ENCODE measurements around the gene AIRE. TPM values are rescaled to one million over a fixed set of nuclear protein-coding genes. Genes with fewer than 3 reads are reported as not detected.

Gene AIRE
- total RNA-seq, 2 donors from 2014 or later = not detected

DNA sequence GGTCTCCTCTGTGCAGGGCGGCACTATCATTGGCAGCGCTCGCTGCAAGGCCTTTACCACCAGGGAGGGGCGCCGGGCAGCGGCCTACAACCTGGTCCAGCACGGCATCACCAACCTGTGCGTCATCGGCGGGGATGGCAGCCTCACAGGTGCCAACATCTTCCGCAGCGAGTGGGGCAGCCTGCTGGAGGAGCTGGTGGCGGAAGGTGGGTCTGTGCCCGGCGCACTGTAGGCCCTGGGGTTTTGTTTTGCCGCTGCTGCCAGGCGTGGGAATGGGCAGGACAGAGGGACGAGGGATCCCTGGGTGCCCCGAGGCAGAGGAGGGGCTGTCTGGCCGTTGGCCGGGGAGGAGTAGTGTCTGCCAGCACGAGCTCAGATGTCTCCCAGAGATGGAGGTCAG is 26.4 kb downstream of the AIRE start:
- no peak overlapping the region for H3K27ac ChIP-seq
- H3K4me3 ChIP-seq = no peak overlapping the region
- intact Hi-C loops (cut with DNase I) = no loop called here
- DNase-seq (ENCODE audit: low spot score) = no peak
- H3K27me3 ChIP-seq (replicated peaks; ENCODE audit: insufficient read depth) = no peaks in the 10 kb centered on the region
- TF ChIP-seq, protein P1, sequence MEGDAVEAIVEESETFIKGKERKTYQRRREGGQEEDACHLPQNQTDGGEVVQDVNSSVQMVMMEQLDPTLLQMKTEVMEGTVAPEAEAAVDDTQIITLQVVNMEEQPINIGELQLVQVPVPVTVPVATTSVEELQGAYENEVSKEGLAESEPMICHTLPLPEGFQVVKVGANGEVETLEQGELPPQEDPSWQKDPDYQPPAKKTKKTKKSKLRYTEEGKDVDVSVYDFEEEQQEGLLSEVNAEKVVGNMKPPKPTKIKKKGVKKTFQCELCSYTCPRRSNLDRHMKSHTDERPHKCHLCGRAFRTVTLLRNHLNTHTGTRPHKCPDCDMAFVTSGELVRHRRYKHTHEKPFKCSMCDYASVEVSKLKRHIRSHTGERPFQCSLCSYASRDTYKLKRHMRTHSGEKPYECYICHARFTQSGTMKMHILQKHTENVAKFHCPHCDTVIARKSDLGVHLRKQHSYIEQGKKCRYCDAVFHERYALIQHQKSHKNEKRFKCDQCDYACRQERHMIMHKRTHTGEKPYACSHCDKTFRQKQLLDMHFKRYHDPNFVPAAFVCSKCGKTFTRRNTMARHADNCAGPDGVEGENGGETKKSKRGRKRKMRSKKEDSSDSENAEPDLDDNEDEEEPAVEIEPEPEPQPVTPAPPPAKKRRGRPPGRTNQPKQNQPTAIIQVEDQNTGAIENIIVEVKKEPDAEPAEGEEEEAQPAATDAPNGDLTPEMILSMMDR (IDR thresholded peaks at IDR 0.05) = no peak
- TF ChIP-seq POLR2AphosphoS5 (IDR thresholded peaks at IDR 0.05) = no peak
- no peak for TF ChIP-seq POLR2A (IDR thresholded peaks at IDR 0.05)
- peaks cover 14 to 16% of the 10 kb centered on the region in 2 donors for H3K36me3 ChIP-seq
- H3K9me3 ChIP-seq = no peaks in the 10 kb centered on the region
- H3K4me1 ChIP-seq (replicated peaks) = no peaks in the 10 kb centered on the region
- 89% methylated on average over 22 of the region's 22 CpGs for WGBS

DNA sequence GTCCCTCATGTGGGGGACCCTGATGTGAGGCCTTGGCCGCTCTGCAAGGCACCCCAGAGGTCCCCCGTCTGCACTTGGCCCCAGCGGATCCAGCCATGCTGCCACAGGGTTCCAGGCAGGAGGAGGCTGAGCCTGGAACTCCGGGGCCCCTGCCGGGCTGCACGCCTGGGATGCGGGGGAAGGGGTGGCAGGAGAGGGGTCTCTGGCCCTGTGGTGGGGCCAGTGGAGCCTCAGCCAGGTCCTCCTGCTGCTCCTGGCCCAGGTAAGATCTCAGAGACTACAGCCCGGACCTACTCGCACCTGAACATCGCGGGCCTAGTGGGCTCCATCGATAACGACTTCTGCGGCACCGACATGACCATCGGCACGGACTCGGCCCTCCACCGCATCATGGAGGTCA is 27.0 kb downstream of the AIRE start:
- H3K27ac ChIP-seq = no peak overlapping the region
- DNase-seq (ENCODE audit: low spot score) = no peak
- no peaks in the 10 kb centered on the region for H3K4me1 ChIP-seq (replicated peaks)
- TF ChIP-seq POLR2A (IDR thresholded peaks at IDR 0.05) (no peak), POLR2AphosphoS5 (IDR thresholded peaks at IDR 0.05) (no peak)
- TF ChIP-seq, protein P1 (IDR thresholded peaks at IDR 0.05) = no peak
- 93% methylated on average over 19 of the region's 19 CpGs for WGBS
- H3K27me3 ChIP-seq (replicated peaks; ENCODE audit: insufficient read depth) = no peaks in the 10 kb centered on the region
- H3K4me3 ChIP-seq = no peak overlapping the region
- peaks cover 14 to 16% of the 10 kb centered on the region in 2 donors for H3K36me3 ChIP-seq
- H3K9me3 ChIP-seq = no peaks in the 10 kb centered on the region
- intact Hi-C loops (cut with DNase I) = no loop called here

DNA sequence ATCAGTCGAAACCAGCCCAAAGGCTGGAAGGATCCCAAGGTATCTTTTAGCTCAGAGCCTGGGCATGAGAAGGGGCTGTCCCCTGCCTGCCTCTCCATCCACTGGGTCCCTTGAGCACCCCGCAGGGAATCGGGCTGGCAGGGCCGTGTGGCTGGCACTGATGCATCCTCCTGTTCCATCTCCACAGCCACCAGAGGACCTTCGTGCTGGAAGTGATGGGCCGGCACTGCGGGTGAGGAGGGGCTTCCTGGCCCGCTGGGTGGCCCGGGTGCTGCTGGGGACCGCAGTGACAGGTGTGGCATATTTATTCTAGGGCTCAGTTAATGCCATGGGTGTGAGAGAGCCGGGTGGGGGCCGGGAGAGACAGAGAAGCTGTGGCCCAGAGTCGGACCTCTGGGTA is 27.8 kb downstream of the AIRE start:
- Histone ChIP-seq H3K9me3 (no peaks in the 10 kb centered on the region), H3K36me3 (peaks cover 14 to 16% of the 10 kb centered on the region in 2 donors), H3K4me3 (no peak overlapping the region), H3K4me1 (replicated peaks) (no peaks in the 10 kb centered on the region), H3K27me3 (replicated peaks; ENCODE audit: insufficient read depth) (no peaks in the 10 kb centered on the region), H3K27ac (no peak overlapping the region)
- TF ChIP-seq POLR2AphosphoS5 (IDR thresholded peaks at IDR 0.05) (no peak), POLR2A (IDR thresholded peaks at IDR 0.05) (no peak)
- TF ChIP-seq, protein P1 (IDR thresholded peaks at IDR 0.05) = no peak
- no peak for DNase-seq (ENCODE audit: low spot score)
- 81% methylated on average over 13 of the region's 13 CpGs for WGBS
- intact Hi-C loops (cut with DNase I) = no loop called here

- Histone ChIP-seq H3K27ac (no peak overlapping the region), H3K9me3 (no peaks in the 10 kb centered on the region), H3K27me3 (replicated peaks; ENCODE audit: insufficient read depth) (no peaks in the 10 kb centered on the region), H3K4me1 (replicated peaks) (no peaks in the 10 kb centered on the region), H3K36me3 (peaks cover 14 to 16% of the 10 kb centered on the region in 2 donors), H3K4me3 (no peak overlapping the region)
- intact Hi-C loops (cut with DNase I) = no loop called here
- no peak for DNase-seq (ENCODE audit: low spot score)
- WGBS = 86% methylated on average over 15 of the region's 15 CpGs
- TF ChIP-seq POLR2A (IDR thresholded peaks at IDR 0.05) = no peak
- no peak for TF ChIP-seq POLR2AphosphoS5 (IDR thresholded peaks at IDR 0.05)
- TF ChIP-seq, protein P1 (IDR thresholded peaks at IDR 0.05) = no peak
Observed at GRCh38 chr21:44314128-44314527, 28.5 kb downstream of the AIRE start.

DNA sequence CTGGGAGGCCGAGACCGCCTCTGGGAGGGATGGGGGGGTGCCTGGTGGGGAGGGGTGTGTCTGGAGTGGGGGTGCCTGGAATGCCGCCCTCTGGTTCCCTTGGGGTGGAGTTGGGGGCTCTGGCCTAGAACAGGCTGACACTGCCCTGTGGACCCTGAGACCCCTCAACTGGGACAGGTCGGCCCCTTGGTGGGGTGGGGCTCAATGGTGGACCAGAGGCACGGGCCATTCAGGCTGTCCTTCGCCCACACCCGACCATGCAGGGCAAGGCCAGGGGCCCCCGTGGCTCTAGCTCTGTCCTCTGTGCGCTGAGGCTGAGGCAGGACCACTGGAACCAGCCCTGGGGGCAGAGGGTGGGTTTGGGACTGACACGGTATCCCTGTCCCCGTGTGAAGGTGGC is 28.9 kb downstream of the AIRE start:
- intact Hi-C loops (cut with DNase I) = no loop called here
- peaks cover 16 to 18% of the 10 kb centered on the region in 2 donors for H3K36me3 ChIP-seq

More for the DNA sequence above, 28.9 kb downstream of the AIRE start:
- H3K27ac ChIP-seq = no peak overlapping the region
- no peaks in the 10 kb centered on the region for H3K27me3 ChIP-seq (replicated peaks; ENCODE audit: insufficient read depth)
- no peak overlapping the region for H3K4me3 ChIP-seq
- DNase-seq (ENCODE audit: low spot score) = no peak
- H3K4me1 ChIP-seq (replicated peaks) = no peaks in the 10 kb centered on the region
- WGBS = 96% methylated on average over 5 of the region's 11 CpGs
- H3K9me3 ChIP-seq = no peaks in the 10 kb centered on the region
- TF ChIP-seq, protein P1 (IDR thresholded peaks at IDR 0.05) = no peak
- TF ChIP-seq POLR2A (IDR thresholded peaks at IDR 0.05) = no peak
- no peak for TF ChIP-seq POLR2AphosphoS5 (IDR thresholded peaks at IDR 0.05)
